Keratinocyte (primary cell): ENCODE measurements around the gene KRT7. TPM values are rescaled to one million over a fixed set of nuclear protein-coding genes. Genes with fewer than 3 reads are reported as not detected.

Experiments used
- DNase-seq: peaks from one replicate; pipeline ENCODE4 v3.0.0-alpha.2; 2011; ENCODE audit warnings: low read depth, missing footprints, low spot score
- FAIRE-seq: peaks from 2 replicates; lab custom pipeline; 2011; peaks lifted over from hg19 to GRCh38; lab: Jason Lieb, UNC
- H2AFZ ChIP-seq: 2 replicates; pipeline ENCODE4 v1.6.0; 2012; ENCODE audit warnings: low read length, control low read depth, inconsistent platforms; ENCODE audit not compliant: control insufficient read depth
- H3K27ac ChIP-seq: 2 replicates; pipeline ENCODE4 v1.5.1; 2011; ENCODE audit warnings: low read length; ENCODE audit not compliant: control insufficient read depth, insufficient read depth
- H3K27me3 ChIP-seq: 3 replicates; pipeline ENCODE4 v1.6.0; 2011; ENCODE audit warnings: low read length; ENCODE audit not compliant: control insufficient read depth, insufficient read depth; ENCODE audit errors: extremely low read depth
- H3K36me3 ChIP-seq, 2 experiments: 2 replicates in 1 of 2; 3 replicates in 1 of 2; pipeline ENCODE4 v1.5.1; 2011; ENCODE audit warnings: low read length in 2 of 2, mild to moderate bottlenecking in 1 of 2; ENCODE audit not compliant: control insufficient read depth in 2 of 2, insufficient read depth in 2 of 2; ENCODE audit errors: extremely low read depth in 1 of 2
- H3K4me1 ChIP-seq: 3 replicates; pipeline ENCODE4 v1.5.1; 2011; ENCODE audit warnings: low read length; ENCODE audit not compliant: control insufficient read depth, insufficient read depth; ENCODE audit errors: extremely low read depth
- H3K4me2 ChIP-seq: 3 replicates; pipeline ENCODE4 v1.6.0; 2011; ENCODE audit warnings: low read depth, low read length; ENCODE audit not compliant: control insufficient read depth, insufficient read depth; ENCODE audit errors: extremely low read depth
- H3K4me3 ChIP-seq, 3 experiments: fragments of 200-600 bp in 1 of 3; sonication (generic) in 1 of 3; 2 replicates in 2 of 3; 3 replicates in 1 of 3; pipeline ENCODE4 v1.5.1; 2011 to 2016; ENCODE audit warnings: low read length in 3 of 3, mild to moderate bottlenecking in 3 of 3, control low read depth in 2 of 3, inconsistent platforms in 1 of 3, low read depth in 1 of 3, mixed read lengths in 1 of 3, mixed run types in 1 of 3, moderate library complexity in 1 of 3; ENCODE audit not compliant: control insufficient read depth in 2 of 3, insufficient read depth in 2 of 3; ENCODE audit errors: extremely low read depth in 1 of 3
- H3K79me2 ChIP-seq: 2 replicates; pipeline ENCODE4 v1.6.0; 2012; ENCODE audit warnings: low read length; ENCODE audit not compliant: control insufficient read depth, insufficient read depth
- H3K9ac ChIP-seq: 3 replicates; pipeline ENCODE4 v1.6.0; 2011; ENCODE audit warnings: low read length; ENCODE audit not compliant: control insufficient read depth, insufficient read depth; ENCODE audit errors: extremely low read depth
- H3K9me1 ChIP-seq: 3 replicates; pipeline ENCODE4 v1.6.0; 2011; ENCODE audit warnings: low read length; ENCODE audit not compliant: control insufficient read depth, insufficient read depth; ENCODE audit errors: extremely low read depth
- H3K9me3 ChIP-seq: 2 replicates; pipeline ENCODE4 v1.5.1; 2012; ENCODE audit warnings: low read depth, low read length; ENCODE audit not compliant: control insufficient read depth
- H4K20me1 ChIP-seq: 3 replicates; pipeline ENCODE4 v1.6.0; 2011; ENCODE audit warnings: low read length; ENCODE audit not compliant: control insufficient read depth, insufficient read depth; ENCODE audit errors: extremely low read depth
- CTCF ChIP-seq, 3 experiments: IDR thresholded peaks in 1 of 3; conservative IDR thresholded peaks in 1 of 3; optimal IDR thresholded peaks in 1 of 3; 2 replicates in 2 of 3; 3 replicates in 1 of 3; pipeline versions ENCODE3 to v1.5.1; 2011; ENCODE audit warnings: low read length in 3 of 3, mild to moderate bottlenecking in 3 of 3, moderate library complexity in 2 of 3, control low read depth in 1 of 3, inconsistent platforms in 1 of 3; ENCODE audit not compliant: insufficient read depth in 2 of 3; ENCODE audit errors: extremely low read depth in 1 of 3
- EZH2 ChIP-seq: IDR thresholded peaks from one replicate; pipeline ENCODE4 v1.6.1; 2012; ENCODE audit warnings: inconsistent platforms, mild to moderate bottlenecking, low read length, moderate library complexity
- dilution Hi-C: fragments of 300-500 bp; cut with MboI; formaldehyde crosslinking; loops from one replicate; pipeline ENCODE4 v1.7.0; 2020; ENCODE audit warnings: low sequenced_read_pairs; ENCODE audit not compliant: extremely low pct_ligation_motif_present
- polyA plus RNA-seq, 5 experiments: library from polyadenylated mRNA; depleted of rRNA in 3 of 5; stranded (reverse) in 3 of 5; stranded (forward) in 1 of 5; unstranded in 1 of 5; fragments of >200 nt; gene quantifications; 1 replicate in 1 of 5; 2 replicates in 3 of 5; 3 replicates in 1 of 5; pipeline versions ENCODE4 v1.2.1 to v1.2.3, GENCODE V29; 2011 to 2012; ENCODE audit warnings: missing spikeins in 2 of 5, low read depth in 1 of 5, low replicate concordance in 1 of 5

KRT7 gene
- polyA plus RNA-seq, 1 donor (not counting 4 experiments of a cell fraction or from before 2014, with no cell fraction given) = 112 TPM

GRCh38 chr12:52270541-52271070 lies 37.6 kb downstream of the KRT7 start:
- Histone ChIP-seq H3K4me3 (no peak overlapping the region), H3K4me2 (no peak overlapping the region), H3K27me3 (no peaks in the 10 kb centered on the region), H2AFZ (no peak overlapping the region), H3K9ac (no peak overlapping the region), H3K9me3 (no peaks in the 10 kb centered on the region), H3K27ac (no peak overlapping the region), H4K20me1 (no peaks in the 10 kb centered on the region), H3K9me1 (no peaks in the 10 kb centered on the region), H3K79me2 (no peaks in the 10 kb centered on the region), H3K4me1 (peaks cover 7% of the 10 kb centered on the region), H3K36me3 (no peaks in the 10 kb centered on the region)
- DNase-seq (no peak), FAIRE-seq (no peak)
- dilution Hi-C loops = no loop called here
- no peak for TF ChIP-seq CTCF (optimal IDR thresholded peaks at IDR 0.05 in 1 of 3, IDR thresholded peaks at IDR 0.05 in 1 of 3, conservative IDR thresholded peaks at IDR 0.05 in 1 of 3; ENCODE audit: extremely low read depth in 1 of 3, insufficient read depth in 2 of 3, low read length in 3 of 3)
- TF ChIP-seq EZH2 = no peak

GRCh38 chr12:52271158-52271557 lies 38.1 kb downstream of the KRT7 start:
- H3K27me3 ChIP-seq = no peaks in the 10 kb centered on the region
- no peak overlapping the region for H3K4me2 ChIP-seq
- H3K27ac ChIP-seq = no peak overlapping the region
- no peak overlapping the region for H3K9ac ChIP-seq
- no peaks in the 10 kb centered on the region for H3K9me3 ChIP-seq
- H3K36me3 ChIP-seq = no peaks in the 10 kb centered on the region
- H3K4me3 ChIP-seq = no peak overlapping the region
- no peaks in the 10 kb centered on the region for H3K79me2 ChIP-seq
- H3K4me1 ChIP-seq = peaks cover 7% of the 10 kb centered on the region
- DNase-seq (no peak), FAIRE-seq (no peak)
- H2AFZ ChIP-seq = no peak overlapping the region
- no peaks in the 10 kb centered on the region for H3K9me1 ChIP-seq
- dilution Hi-C loops = no loop called here
- TF ChIP-seq EZH2 (no peak), CTCF (optimal IDR thresholded peaks at IDR 0.05 in 1 of 3, IDR thresholded peaks at IDR 0.05 in 1 of 3, conservative IDR thresholded peaks at IDR 0.05 in 1 of 3; ENCODE audit: extremely low read depth in 1 of 3, insufficient read depth in 2 of 3, low read length in 3 of 3) (no peak)
- H4K20me1 ChIP-seq = no peaks in the 10 kb centered on the region
